Stimulated activated naive CD8-positive, alpha-beta T cell treated with anti-CD3 and anti-CD28 coated beads, Interleukin-15, amount 100 ng/mL, for 72 hours (primary cell): ENCODE data around the gene CLCC1.
A peak's percentile ranks its signal among the peaks of the same experiment; 100 is the strongest.
"Not testable (repeated sequence)": the region's sequence is repeated elsewhere in the genome, so short reads cannot be mapped to it uniquely, and the experiment has no call there.

Experiments
- ATAC-seq: fragments of 150-1000 bp; cut with Tn5 transposase; 2 replicates; pipeline ENCODE4 v1.10.0; 2021; ENCODE audit warnings: mild to moderate bottlenecking, moderate library complexity
- DNase-seq, 2 donors: peaks; one replicate each; pipeline ENCODE4 v3.0.0; 2021 to 2022
- H3K27ac Mint-ChIP-seq, 2 donors: one replicate each; pipeline ENCODE4 v1.8.0; 2022; ENCODE audit warnings: mild to moderate bottlenecking in 2 of 2, mixed read lengths in 2 of 2, moderate library complexity in 2 of 2
- H3K27me3 Mint-ChIP-seq: one replicate; pipeline ENCODE4 v1.8.0; 2022; ENCODE audit warnings: mixed read lengths
- H3K4me1 Mint-ChIP-seq: one replicate; pipeline ENCODE4 v1.8.0; 2022; ENCODE audit warnings: mild to moderate bottlenecking, mixed read lengths
- H3K4me3 Mint-ChIP-seq, 2 donors: one replicate each; pipeline ENCODE4 v1.8.0; 2022; ENCODE audit warnings: mild to moderate bottlenecking in 2 of 2, mixed read lengths in 2 of 2, moderate library complexity in 1 of 2
- H3K9me3 Mint-ChIP-seq, 2 donors: one replicate each; pipeline ENCODE4 v1.8.0; 2022; ENCODE audit warnings: mixed read lengths in 2 of 2

The CLCC1 gene, protein sequence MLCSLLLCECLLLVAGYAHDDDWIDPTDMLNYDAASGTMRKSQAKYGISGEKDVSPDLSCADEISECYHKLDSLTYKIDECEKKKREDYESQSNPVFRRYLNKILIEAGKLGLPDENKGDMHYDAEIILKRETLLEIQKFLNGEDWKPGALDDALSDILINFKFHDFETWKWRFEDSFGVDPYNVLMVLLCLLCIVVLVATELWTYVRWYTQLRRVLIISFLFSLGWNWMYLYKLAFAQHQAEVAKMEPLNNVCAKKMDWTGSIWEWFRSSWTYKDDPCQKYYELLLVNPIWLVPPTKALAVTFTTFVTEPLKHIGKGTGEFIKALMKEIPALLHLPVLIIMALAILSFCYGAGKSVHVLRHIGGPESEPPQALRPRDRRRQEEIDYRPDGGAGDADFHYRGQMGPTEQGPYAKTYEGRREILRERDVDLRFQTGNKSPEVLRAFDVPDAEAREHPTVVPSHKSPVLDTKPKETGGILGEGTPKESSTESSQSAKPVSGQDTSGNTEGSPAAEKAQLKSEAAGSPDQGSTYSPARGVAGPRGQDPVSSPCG

DNA sequence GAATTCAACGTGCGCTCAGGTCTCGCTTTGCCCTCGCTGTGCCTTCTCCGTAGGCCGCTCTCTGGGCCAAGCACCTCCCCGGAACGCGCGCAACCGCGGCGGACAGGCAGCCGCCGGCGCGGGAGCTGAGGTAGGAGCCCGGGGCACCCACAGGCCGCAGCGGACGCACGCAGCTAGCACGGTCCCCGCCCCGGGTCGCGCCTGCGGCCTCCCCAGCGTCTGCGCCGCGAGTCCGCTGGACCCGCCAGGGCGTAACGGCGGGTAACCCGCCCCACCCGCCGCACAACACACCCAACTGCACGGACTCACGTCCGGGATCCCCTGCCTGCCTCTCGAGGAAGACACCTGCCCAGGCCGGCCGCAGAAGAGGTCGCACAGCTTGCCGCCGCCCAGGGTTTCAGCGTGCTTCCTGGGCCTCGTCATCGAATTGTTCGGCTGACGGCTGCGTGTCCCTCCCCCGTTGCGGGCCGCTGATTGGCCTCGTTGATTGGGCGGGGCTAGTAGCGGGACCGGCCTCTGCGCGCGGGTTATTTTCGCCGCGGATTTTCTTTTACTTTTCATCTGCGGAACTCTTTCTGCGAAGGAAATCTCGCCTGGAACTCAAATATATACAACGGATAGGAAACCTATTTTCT is at the start of gene CLCC1:
Gene CLCC1, minus strand, starts transcription at position 433 of the 635 bp plus-strand sequence. CDS start 13,047 bp downstream, outside the sequence.
- Mint-ChIP-seq H3K9me3 (no peaks in the 10 kb centered on the region), H3K4me3 (peak within 1 kb of the TSS; percentile 86 to 94), H3K4me1 (peaks cover 29% of the 10 kb centered on the region), H3K27ac (peak within 1 kb of the TSS; percentile 90 to 95), H3K27me3 (peaks cover 6% of the 10 kb centered on the region)
- DNase-seq (peak; percentile 89 to 93), ATAC-seq (peak; percentile 97)

DNA sequence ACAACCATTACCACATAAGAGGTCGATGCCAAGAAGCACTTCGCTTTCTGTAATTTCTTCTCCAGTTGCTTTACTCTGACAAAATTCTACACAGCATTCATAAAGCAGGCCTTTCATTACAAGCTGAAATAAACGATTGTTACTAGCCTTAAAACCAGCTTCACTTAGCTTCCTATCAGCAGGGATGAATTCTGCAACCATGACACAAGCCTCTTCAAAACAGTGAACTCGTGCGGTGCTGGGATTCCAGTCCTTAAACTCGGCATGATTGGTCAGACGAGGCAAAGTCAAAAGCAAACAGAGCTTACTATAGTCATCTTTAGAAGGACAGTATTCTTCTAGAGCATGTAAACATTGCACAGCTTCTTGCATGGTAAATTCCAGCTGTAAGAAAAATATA is 48.1 kb upstream of the CLCC1 start:
- Mint-ChIP-seq H3K9me3 (no peaks in the 10 kb centered on the region), H3K4me1 (no peaks in the 10 kb centered on the region), H3K4me3 (no peak overlapping the region), H3K27ac (no peak overlapping the region), H3K27me3 (no peaks in the 10 kb centered on the region)
- DNase-seq (no peak), ATAC-seq (no peak)

DNA sequence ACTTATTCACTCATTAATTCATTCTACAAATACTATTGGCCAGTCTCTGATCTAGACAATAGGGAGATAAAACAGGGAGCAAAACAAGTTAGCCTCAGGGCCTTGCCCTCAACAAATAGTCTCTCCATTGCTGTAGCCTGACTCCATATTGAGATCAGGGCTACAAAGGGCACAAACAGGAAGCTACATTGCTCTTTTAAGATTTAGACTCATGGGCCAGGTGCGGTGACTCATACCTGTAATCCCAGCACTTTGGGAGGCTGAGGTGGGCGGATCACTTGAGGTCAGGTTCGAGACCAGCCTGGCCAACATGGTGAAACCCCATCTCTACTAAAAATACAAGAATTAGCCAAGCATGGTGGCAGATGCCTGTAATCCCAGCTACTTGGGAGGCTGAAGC is 33.3 kb upstream of the CLCC1 start:
- Mint-ChIP-seq H3K4me1 (peaks cover 12% of the 10 kb centered on the region), H3K27ac (peak overlapping the region in 1 of 2 donors; percentile 6), H3K9me3 (peaks cover 13 to 18% of the 10 kb centered on the region in 2 donors)
- H3K4me3 Mint-ChIP-seq, H3K27me3 Mint-ChIP-seq: not testable (repeated sequence)
- ATAC-seq (peak; percentile 80), DNase-seq (peak; percentile 16 to 50)

DNA sequence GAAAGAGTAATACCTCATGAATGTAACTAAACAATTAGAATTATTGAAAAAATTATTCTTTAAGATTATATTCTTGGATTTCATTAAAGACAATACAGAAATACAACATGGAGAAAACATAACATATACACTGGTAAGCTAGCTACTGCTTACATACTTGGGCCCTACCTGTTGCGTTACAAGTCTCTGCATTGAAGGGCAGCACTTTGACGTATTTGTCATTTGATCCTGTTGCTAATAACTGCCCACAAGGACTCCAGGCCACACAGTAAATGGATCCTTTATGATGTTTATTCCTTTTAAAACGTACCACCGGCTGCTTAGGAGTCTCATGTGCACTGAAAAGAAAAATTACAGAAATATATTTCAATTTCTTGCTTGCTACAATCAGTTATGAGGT is 19.8 kb upstream of the CLCC1 start:
- no peak for DNase-seq
- no peaks in the 10 kb centered on the region for H3K27me3 Mint-ChIP-seq
- H3K4me3 Mint-ChIP-seq = no peak overlapping the region
- no peaks in the 10 kb centered on the region for H3K4me1 Mint-ChIP-seq
- no peak overlapping the region for H3K27ac Mint-ChIP-seq
- ATAC-seq = no peak
- no peaks in the 10 kb centered on the region for H3K9me3 Mint-ChIP-seq

DNA sequence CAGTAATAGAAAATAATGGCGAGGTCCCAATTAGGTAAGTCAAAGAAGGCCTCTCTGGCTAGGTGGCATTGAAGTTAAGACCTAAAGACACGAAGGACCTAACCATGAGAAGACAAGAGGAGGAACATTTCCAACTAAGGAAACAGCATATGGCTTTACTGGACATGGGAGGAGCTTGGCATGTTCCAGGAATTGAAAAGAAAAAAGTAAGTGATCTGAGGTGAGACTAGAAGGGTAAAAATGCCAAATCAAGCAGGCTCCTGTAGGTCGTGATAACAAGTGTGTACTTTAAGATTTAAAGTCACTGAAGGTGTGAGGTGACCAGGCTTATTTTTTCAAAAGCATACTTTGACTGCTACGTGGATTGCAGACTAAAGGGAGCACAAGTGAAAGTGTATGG is 13.4 kb upstream of the CLCC1 start:
- H3K4me3 Mint-ChIP-seq = no peak overlapping the region
- H3K27ac Mint-ChIP-seq = no peak overlapping the region
- H3K4me1 Mint-ChIP-seq = no peaks in the 10 kb centered on the region
- no peak for DNase-seq
- no peaks in the 10 kb centered on the region for H3K9me3 Mint-ChIP-seq
- no peak for ATAC-seq
- H3K27me3 Mint-ChIP-seq = no peaks in the 10 kb centered on the region

DNA sequence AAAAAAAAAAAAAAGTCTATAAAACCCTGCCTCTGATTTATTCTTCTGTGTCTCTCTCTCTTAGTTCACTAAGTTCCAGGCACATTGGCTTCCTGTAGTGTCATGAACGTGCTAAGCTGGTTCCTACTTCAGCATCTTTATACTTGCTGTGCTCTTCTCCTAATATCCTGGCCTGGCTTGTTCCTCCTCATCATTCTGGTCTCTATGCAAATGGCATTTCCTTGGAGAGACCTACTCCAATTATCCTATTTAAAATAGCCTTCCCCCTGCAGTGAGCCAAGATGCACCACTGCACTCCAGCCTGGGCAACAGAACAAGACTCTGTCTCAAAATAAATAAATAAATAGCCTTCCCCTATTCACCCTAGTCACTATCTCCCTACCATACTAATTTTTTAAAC is 9.7 kb upstream of the CLCC1 start:
- Mint-ChIP-seq H3K9me3 (no peaks in the 10 kb centered on the region), H3K4me1 (no peaks in the 10 kb centered on the region), H3K27me3 (no peaks in the 10 kb centered on the region), H3K27ac (no peak overlapping the region), H3K4me3 (no peak overlapping the region)
- DNase-seq = no peak
- ATAC-seq = no peak

DNA sequence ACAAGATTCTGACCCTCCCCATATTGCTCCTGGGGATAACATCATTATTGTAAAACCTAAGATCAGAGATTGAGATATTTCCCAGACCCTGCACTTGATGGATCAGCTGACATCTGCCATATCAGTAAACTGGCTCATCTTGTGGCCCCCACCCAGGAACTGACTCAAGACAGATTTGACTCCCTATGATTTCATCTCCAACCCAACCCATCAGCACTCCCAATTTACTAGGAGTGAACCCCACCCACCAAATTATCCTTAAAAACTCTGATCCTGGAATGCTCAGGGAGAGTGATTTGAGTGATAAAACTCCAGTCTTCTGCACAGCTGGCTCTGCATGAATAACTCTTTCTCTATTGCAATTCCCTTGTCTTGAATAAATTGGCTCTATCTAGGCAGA is 6.1 kb upstream of the CLCC1 start:
- Mint-ChIP-seq H3K4me1 (no peaks in the 10 kb centered on the region), H3K27ac (no peak overlapping the region), H3K9me3 (no peaks in the 10 kb centered on the region), H3K4me3 (no peak overlapping the region), H3K27me3 (no peaks in the 10 kb centered on the region)
- DNase-seq (no peak), ATAC-seq (no peak)

DNA sequence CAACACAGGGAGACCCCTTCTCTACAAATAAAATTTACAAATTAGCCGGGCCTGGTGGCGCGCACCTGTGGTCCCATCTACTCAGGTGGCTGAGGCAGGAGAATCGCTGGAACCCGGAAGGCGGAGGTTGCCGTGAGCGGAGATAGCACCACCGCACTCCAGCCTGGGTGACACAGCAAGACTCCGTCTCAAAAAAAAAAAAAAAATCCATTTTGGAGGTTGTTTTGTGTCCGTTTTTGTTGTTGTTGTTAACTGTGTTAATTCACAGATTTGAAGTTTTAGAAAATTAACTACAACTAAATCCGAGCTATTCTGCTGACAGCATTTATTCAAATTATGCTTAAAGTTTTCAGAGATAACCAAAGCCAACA is 618 bp downstream of the CLCC1 start:
- ATAC-seq = peak; percentile 46
- Mint-ChIP-seq H3K27me3 (peaks cover 10% of the 10 kb centered on the region), H3K27ac (peak overlapping the region; percentile 52 to 90), H3K4me3 (peak overlapping the region; percentile 86 to 94), H3K4me1 (peaks cover 33% of the 10 kb centered on the region), H3K9me3 (no peaks in the 10 kb centered on the region)
- DNase-seq = peak; percentile 14 to 40

DNA sequence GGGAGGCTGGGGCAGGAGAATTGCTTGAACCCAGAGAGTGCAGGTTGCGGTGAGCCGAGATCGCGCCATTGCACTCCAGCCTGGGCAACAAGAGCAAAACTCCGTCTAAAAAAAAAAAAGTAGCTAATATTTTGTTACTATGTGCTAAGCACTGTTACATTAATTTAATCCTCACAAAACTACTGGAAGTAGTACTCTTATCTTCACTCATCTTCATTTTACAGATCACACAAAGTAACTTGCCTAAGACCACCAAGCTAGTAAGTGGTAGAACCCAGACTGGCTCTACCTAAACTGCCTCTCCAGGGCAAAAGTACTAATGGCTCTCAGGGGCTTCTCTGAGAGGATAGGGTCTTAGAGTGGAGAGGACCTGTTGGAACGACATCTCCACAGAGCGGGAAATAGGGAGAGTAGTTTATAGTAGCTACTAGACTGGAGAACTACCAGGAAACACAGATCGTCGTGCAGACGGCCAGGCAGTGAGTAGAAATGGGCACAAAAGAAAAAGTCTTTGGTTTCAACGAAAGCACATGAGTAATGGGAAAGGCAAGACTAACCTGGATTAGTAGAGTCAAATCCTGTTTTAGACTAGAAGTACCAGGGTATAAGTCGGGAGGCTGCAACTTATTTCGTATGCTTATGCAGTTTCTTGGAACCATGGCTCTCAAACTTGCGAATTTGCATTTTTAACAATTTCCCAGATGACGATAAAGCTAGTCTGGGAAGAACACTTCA is 1.4 kb downstream of the CLCC1 start:
- Mint-ChIP-seq H3K27me3 (peaks cover 13% of the 10 kb centered on the region), H3K4me1 (peaks cover 41% of the 10 kb centered on the region)

DNA sequence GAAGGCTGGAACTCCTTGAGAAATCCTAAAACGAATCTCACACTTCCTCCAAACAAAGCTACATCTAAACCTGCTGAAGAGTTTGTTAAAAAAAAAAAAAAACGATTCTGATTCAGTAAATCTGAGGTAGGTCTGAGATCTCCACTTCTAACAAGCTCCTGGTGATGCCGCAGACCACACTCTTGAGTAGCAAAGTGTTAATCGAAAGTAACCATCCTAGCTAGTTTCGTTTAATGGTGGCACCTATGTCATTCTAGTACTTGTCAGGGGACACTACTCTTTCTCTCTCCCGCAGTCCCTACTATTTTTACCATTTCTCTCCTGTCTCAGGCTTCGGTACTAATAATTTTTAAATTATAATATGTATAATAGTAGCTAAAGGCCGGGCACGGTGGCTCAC is 2.1 kb downstream of the CLCC1 start:
- no peak for DNase-seq
- no peak for ATAC-seq
- Mint-ChIP-seq H3K27ac (no peak overlapping the region), H3K27me3 (peaks cover 13% of the 10 kb centered on the region), H3K4me3 (no peak overlapping the region), H3K9me3 (peaks cover 0 to 3% of the 10 kb centered on the region in 2 donors), H3K4me1 (peaks cover 48% of the 10 kb centered on the region)

More for the DNA sequence above, 1.4 kb downstream of the CLCC1 start:
- DNase-seq (no peak), ATAC-seq (no peak)
- Mint-ChIP-seq H3K9me3 (no peaks in the 10 kb centered on the region), H3K27ac (peak overlapping the region in 1 of 2 donors; percentile 52), H3K4me3 (peak overlapping the region; percentile 86 to 94)

DNA sequence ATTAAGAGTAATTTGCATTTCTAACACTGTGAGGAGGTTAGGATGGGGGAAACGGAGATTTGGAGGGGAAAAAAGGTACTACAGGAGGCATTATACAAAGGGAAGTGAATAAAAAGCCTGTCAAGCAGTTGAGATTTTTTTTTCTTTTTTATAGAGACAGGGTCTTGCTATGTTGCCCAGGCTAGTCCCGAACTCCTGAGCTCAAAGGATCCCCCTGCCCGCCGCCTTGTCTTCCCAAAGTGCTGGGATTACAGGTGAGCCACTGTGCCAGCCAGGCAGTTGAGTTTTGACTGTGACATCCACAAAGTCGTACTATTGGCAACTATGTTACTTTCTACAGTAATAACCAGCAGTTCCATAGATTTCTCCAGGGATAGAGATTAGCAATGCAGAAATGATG is 2.6 kb downstream of the CLCC1 start:
- Mint-ChIP-seq H3K27ac (no peak overlapping the region), H3K4me1 (peaks cover 52% of the 10 kb centered on the region), H3K27me3 (peaks cover 13% of the 10 kb centered on the region), H3K9me3 (peaks cover 0 to 6% of the 10 kb centered on the region in 2 donors), H3K4me3 (no peak overlapping the region)
- DNase-seq (no peak), ATAC-seq (no peak)

DNA sequence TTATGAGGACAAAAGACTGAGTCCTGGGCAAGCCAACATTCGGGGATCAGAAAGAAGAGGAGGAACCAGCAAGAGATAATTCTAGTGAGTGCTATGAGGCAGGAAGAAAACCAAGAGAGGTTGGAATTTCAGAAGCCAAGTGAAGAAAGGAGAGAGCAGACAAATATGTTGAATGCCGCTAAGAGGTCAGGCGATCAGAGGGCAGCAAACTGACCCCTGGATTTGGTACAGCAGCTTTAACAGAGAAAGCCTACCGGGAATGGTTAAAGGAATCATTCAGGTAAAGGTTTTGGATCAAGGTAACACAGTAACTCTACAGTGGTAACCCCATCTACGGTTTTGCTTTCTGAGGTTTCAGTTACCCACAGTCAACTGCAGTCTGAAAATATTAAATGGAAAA is 5.4 kb downstream of the CLCC1 start:
- ATAC-seq = no peak
- Mint-ChIP-seq H3K4me3 (no peak overlapping the region), H3K9me3 (peaks cover 0 to 6% of the 10 kb centered on the region in 2 donors), H3K27me3 (peaks cover 13% of the 10 kb centered on the region), H3K27ac (no peak overlapping the region), H3K4me1 (peaks cover 56% of the 10 kb centered on the region)
- DNase-seq = no peak

DNA sequence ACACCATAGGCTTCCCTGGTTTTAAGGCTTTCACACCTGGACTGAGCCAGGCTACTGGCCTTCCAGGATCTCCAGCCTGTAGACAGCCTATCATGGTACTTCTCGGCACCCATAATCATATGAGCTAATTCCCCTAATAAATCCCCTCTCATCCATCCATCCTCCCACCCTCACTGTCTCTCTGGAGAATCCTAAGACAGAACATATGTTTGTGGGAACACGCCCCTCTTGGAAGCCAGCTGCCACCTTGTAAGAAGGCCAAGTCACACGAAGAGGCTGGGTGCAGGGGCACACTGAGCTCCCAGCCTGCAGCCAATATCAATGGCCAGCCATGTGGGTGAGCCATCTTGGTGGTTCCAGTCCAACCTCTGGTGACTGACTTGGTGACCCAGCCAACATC is 7.4 kb downstream of the CLCC1 start:
- no peak for DNase-seq
- Mint-ChIP-seq H3K27ac (no peak overlapping the region), H3K4me3 (no peak overlapping the region), H3K27me3 (peaks cover 8% of the 10 kb centered on the region), H3K4me1 (peaks cover 44% of the 10 kb centered on the region), H3K9me3 (peaks cover 0 to 6% of the 10 kb centered on the region in 2 donors)
- ATAC-seq = no peak

DNA sequence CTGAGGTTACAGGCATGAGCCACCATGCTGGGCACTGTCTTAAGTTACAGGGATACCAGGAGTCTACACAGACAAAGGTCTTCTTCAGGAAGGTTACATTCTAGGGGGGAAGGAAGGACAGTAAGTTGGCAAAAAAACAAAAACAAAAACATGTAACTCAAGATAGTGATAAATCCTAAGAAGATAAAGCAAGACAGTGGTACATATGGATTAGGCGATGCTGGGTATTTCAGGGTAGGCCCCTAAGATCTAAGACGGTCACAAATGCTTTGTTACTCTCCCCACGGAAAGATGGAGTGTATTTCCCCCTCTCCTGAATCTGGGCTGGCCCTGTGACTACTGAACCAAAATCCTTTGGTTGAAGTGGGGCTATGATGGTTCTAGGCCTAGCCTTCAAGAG is 8.2 kb downstream of the CLCC1 start:
- Mint-ChIP-seq H3K4me1 (peaks cover 36% of the 10 kb centered on the region), H3K27ac (no peak overlapping the region), H3K4me3 (peak overlapping the region in 1 of 2 donors; percentile 12)

DNA sequence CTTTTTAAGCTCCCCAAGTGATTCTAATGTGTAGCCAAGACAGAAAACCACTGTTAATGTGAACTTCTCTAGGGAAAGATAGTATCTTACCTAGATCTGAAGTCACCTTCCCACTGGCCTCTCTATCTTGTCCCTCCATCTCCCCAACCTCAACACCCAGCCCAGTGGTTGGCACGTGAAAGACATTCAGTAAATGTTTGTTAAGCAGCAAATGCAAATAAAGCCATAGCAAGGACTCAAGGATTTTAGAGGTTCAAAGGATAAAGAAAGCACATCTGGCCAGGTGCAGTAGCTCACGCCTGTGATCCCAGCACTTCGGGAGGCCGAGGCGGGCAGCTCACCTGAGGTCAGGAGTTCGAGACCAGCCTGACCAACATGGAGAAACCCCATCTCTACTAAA is 9.8 kb downstream of the CLCC1 start:
- peaks cover 39% of the 10 kb centered on the region for H3K4me1 Mint-ChIP-seq
- peaks cover 0 to 6% of the 10 kb centered on the region in 2 donors for H3K9me3 Mint-ChIP-seq
- no peak for ATAC-seq
- DNase-seq = no peak
- H3K4me3 Mint-ChIP-seq = no peak overlapping the region
- no peak overlapping the region for H3K27ac Mint-ChIP-seq
- peaks cover 8% of the 10 kb centered on the region for H3K27me3 Mint-ChIP-seq

More for the DNA sequence above, 8.2 kb downstream of the CLCC1 start:
- Mint-ChIP-seq H3K9me3 (peaks cover 0 to 6% of the 10 kb centered on the region in 2 donors), H3K27me3 (peaks cover 8% of the 10 kb centered on the region)
- ATAC-seq = no peak
- no peak for DNase-seq
